GM19467 (cell line): Measurements from ENCODE around the gene PRDM12.

Experiments
- ATAC-seq: cut with Tn5 transposase; IDR thresholded peaks from one replicate; pipeline ENCODE4 v1.9.1; 2021; ENCODE audit warnings: mild to moderate bottlenecking, moderate library complexity; ENCODE audit not compliant: unreplicated experiment

PRDM12 gene

DNA sequence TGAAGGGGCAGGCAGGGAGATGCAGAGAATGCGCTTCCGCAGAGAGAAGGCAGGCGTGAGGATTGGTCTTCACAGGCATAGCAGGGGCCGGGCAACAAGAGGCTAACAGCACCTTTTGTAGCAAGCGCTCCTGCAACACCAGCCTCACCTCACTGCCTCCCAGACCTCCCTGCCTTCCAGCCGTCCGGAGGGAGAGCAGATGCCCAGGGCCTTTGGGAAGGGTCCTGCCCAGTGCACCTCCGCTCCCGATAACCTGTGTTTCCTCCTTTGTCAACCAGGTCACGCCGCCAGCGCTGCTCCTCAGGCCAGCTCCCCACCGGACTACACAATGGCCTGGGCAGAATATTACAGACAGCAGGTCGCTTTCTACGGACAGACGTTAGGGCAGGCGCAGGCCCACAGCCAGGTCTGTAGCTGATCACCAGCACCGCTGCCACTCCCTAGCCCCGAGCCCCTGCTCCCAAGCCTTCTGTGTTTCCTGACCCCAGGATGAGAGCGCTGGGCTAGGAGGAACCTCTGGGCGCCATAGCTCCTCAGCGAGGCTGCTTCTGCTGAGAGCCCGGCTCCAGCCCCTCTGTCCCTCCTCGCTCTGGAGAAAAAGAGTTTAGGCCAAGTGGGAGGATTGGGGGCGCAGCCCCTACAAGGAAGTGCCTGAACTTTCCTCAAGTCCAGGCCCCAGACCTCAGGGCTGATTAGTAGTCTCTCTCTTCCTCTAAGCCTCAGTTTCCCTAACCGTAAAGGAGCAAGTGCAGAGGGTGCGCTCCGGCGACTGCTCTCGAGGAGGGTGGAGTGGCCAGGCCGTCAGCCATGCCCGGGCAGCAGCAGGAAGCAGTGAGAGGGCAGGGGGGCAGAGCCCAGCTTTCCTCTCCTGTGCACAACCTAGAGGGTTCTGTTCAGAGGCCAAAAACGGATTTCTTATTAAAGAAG is 28.4 kb upstream of the PRDM12 start:
- ATAC-seq: no peak

GRCh38 chr9:130636648-130637020 is 27.8 kb upstream of the PRDM12 start:
- ATAC-seq: no peak

DNA sequence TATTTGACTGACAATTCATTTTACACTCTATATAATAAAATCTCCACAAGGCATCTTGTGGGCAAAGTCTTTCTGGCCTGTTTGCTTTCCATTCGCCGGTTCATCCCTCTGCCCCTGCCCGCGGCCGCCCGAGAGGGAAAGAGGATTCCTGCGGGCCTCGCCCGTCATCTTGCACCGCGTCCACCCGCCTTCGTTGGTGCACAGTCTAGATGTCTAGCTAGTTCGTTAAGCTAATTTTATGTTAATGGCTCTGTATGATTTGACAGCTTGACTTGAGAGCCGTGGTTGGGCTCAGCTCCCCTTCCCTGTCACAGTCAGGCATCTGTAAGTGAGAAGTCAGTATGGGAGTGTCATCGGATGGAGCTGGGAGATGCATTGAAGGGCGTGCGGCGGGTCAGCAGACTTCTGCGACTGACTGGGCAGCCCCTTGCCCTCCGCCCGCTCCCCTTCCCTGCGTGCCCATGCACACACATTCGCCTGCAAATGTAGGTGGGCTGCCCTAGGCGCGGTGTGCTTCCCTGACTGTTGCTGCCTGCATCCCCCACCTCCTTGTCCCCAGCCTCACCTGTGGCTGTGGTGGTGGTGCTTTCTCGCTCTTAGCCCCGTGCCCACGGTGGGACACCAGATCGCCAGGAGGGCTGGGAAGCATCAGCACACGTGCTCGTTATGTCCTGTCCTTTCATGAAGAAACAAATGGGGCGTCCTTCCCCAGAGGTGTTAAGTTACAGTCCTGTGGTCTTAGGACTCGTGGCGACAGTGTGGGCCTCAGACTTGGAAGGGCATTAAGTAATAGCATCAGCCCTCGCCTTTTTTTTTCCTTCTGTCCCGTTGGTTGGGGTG is 25.9 kb upstream of the PRDM12 start:
- ATAC-seq: no peak

GRCh38 chr9:130639124-130639765 is 25.1 kb upstream of the PRDM12 start:
- no peak for ATAC-seq

DNA sequence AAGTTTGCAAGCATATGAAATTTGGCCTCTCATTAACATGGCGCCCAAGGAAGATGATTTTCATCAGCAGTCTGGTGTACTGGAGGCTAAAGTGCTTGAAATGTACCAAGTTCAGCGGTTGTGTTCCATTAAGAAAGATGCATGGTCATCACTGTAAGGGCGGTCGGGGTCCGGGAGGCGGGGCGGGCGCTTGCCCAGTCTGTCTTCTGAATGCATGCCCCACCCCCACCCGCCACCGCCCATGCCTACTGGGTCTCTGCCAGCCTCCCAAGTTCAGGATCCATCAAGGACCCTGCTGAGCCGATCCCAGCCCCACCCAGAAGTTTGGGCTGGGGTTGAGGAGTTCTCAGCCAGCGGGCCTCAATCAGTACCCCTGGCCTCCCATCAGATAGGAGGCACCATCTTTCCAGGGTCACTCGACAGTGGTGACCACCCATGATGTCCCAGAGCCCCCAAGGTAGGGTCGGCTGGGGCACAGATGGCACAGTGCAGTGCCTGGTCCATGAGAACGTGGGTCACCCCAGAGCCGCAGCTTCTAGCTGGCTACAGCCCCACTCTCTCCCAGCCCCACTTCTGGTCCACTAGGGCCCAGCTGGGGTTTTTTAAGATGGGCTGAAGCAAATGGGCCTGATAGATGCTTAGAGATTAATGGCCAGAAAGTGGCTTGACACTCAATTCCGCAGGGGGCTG is 24.4 kb upstream of the PRDM12 start:
- no peak for ATAC-seq

- no peak for ATAC-seq
Observed at GRCh38 chr9:130640681-130641080, 23.7 kb upstream of the PRDM12 start.

DNA sequence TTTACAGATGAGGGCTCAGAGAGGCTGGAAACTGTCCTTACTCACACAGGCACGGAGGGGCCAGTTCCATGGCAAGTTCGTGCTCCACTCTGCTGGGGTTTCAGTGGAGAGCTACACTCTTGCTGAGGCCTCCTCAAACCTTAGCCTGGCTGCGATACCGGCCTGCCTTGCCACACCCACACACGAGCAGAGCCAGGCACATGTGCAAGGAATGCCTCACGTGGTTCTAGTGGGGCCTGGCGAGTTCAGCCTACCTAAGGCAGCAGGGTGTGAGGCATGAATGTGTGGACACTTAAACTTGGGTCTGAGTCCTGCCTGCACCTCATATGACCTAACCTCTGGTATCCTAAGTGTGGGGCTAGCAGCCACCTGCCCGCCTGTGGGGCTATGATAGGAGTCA is 21.5 kb upstream of the PRDM12 start:
- ATAC-seq: no peak

GRCh38 chr9:130651221-130651620 is 13.2 kb upstream of the PRDM12 start:
- no peak for ATAC-seq

- no peak for ATAC-seq
Observed at GRCh38 chr9:130651752-130652151, 12.6 kb upstream of the PRDM12 start.

DNA sequence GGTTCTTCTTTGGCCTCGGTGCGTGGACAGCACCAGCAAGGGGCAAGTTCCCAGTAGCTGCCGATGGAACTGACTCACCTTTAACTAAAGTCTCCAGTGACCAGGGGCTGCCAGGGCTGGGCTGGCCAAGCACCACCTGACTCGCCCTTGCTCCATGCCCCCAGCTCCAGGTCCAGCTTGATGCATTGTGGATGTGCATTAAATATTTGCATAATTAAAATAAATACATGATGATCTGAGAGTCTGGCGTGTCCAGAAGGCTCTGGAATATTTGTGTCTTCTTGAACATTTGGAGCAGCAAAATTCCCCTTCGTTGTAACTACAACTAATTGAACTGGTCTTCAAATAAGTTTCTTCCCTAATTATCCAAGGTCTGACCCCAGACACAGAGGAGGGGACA is 9.5 kb upstream of the PRDM12 start:
- ATAC-seq: no peak

GRCh38 chr9:130658893-130659698 is 5.3 kb upstream of the PRDM12 start:
- no peak for ATAC-seq

DNA sequence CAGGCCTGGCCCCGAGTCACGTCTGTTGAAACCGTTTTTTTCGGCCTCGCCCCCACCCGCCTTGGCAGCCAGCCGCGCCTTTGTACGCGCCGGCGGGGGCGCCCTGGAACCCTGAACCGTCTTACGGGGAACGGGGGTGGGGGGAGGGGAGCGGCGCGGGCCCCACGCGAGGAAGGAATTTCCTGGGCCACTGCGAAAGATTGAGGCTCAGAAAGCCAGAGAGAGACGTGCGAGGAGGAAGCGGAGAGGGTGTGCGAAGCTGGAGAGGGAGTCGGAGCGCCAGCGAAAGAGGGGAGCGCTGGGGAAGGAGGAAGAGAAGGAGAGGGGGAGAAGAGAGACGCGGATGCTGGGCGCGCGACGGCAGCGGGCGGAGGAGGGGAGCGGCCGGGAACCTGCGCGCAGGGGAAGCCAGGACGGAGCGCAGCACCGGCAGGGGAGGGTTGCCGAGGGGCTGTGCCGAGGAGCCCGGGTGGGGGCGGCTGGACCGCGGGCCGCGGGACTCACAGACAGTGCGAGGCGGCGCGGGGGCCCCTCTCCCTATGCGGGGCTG is 4.6 kb upstream of the PRDM12 start:
- no peak for ATAC-seq

DNA sequence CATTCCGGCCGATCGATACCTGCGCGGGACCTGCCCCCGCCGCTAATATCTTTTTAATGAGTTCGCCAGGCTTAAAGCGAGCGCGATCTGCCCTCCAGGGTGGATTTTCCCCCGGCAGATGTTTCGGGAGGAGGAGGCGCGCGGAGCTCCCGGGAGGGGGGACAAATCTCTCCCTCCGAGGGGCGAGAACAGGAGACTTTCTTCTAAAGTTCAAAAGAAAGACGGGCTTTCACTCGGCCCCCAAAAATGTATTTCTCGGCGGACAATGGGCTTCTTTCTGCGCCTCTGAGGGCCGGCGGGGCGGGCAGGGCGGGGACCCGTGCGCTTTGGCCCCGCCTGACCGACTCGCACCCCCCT is 4.1 kb upstream of the PRDM12 start:
- ATAC-seq: no peak

DNA sequence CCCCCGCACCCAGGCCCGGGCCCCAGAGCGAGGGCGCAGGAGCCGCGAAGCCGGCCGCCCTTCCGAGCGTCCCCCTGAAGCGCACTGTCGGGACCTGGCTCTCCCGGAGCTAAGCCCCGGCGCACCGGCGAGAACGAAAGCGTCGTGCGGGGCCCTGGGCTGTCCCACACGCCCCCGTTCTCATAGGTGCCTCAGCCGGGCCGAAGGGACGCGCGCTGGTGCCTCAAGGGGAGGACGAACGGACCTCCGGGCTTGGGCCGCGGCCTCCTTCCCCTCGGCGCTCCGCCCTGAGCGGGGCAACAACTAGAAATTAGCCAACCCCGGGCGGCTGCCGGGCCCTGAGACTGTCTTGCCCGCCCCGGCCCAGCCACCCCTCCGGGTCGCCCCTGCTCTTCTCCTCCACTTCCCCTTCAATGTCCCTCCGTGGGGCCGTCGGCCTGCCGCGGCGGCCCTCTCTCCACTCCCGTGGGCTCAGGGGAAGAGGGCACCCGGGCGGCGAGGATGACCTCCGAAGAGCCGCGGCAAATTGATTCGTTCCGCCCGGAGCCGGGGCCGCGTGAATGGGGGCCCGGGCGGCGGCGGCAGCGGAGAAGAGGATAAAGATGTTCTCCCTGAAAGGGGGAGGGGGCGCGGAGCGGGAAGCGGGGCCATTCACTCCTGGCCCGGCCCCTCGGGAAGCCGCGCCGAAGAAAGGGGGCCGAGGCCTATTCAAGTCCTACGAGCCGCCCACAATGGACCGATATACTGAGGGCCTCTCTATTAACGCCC is 3.5 kb upstream of the PRDM12 start:
- ATAC-seq: no peak

DNA sequence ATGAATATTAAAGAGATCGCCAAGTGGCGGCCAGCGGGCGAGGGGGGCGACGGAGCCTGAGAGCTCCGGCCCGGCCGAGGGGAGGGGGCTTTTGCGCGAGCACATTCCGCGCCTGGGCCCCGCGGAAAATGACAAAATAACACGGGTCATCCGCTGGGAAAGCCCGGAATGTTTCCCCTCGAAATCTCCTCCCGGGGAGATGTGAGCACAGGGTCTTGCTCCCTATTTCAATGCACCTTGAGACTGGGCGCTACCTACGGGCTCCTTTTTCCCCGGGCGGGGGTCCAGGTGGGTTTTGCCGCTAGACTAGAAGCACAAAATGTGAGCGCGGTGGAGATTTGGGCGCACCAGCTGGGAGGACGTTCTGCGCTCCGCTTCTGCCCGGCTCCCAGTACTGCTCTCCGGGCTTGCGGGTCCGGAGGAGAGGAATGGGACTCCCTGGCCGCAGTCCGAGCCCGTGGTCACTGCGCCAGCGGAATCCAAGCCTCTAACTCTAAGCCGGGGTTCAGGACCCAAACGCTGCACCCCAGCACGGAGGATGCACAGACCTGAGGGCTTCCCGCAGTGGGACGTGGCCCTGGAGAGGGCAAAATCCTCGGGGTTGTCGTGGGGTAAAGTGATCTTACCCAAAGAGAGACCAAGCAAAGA is 2.8 kb upstream of the PRDM12 start:
- ATAC-seq: no peak

DNA sequence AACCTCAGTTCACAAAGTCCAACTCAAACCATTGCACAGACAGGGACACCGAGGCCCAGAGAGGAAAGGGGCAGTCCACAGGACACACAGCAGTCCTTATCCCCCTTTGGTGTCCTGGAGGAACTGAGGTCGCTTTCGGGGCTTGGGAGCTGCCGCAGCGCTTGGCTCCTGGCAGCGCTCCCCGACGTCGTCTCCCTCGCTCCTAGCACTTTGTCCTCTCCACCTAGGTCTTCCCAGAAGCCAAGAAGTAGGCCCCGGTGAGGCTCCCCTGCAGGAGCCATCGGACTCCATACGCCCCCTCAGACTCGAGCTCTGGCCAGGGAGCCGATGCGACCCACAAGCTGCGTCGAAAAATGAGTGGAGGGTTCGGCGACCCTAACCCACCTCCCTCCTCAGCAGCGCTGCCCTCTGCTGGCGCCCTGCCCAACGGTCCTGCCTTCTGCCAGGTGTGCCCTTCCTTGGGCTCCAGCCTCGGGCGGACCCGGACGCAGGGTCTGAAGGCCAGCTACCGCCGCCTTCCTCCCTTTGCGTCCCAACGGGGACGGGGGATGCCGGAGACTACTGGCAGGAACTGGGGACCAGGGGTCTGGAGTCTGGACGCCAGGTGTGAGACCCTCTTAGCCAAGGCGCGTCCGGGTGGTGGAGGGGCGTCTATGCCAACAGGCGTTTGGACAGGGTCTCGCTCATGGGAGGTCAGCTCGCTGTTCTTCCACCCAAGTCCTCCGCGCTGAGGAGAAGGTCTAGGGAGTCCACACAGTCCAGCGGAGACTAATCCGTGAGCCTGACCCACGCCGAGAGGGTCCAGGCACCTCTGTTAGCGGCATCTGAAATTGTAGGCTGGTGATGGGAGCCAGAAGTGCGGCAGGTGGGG is 2.1 kb upstream of the PRDM12 start:
- ATAC-seq: no peak

DNA sequence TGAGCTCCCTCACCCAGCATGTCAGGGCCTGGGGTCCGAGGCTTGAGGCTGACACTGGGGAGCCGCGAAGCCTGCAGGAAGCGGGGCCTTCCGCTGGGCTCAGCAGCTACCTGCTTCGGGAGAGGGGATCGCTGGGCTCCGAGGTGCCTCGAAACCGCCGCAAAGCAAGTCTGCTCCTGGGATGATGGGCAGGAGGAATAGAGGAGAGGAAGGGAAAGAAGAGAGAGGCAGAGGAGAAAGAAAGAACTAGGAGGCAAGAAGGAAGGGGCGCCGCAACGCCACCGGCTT is 1.5 kb upstream of the PRDM12 start:
- ATAC-seq: no peak
